SK-N-SH (cell line): ENCODE data around the gene GPR87. TPM values are rescaled to one million over a fixed set of nuclear protein-coding genes. Genes with fewer than 3 reads are reported as not detected.

Experiments
- CTCF ChIA-PET: fragments of 300-600, 350-600 bp; formaldehyde crosslinking; extraction: SDS; loops from one replicate; lab custom pipeline; 2021; lab: Yijun Ruan, JAX
- POLR2A ChIA-PET: fragments of 350-600 bp; sonication (Branson Sonifier 250); formaldehyde crosslinking; extraction: SDS; loops from one replicate; lab custom pipeline; 2020; ENCODE audit warnings: antibody characterized with exemption, inconsistent platforms; lab: Yijun Ruan, JAX
- DNase-seq: peaks from one replicate; pipeline ENCODE4 v3.0.0; 2012
- H2AFZ ChIP-seq: fragments of 200-600 bp; sonication (generic); 2 replicates; pipeline ENCODE4 v1.8.1; 2016; ENCODE audit warnings: antibody characterized with exemption, mild to moderate bottlenecking, low read depth
- H3F3A ChIP-seq: fragments of 200-600 bp; sonication (generic); replicated peaks from 2 replicates; pipeline ENCODE3; 2016; ENCODE audit warnings: antibody characterized with exemption, mild to moderate bottlenecking; ENCODE audit not compliant: insufficient read depth
- H3K27ac ChIP-seq, 2 experiments: fragments of 200-500 bp in 1 of 2; fragments of 200-600 bp in 1 of 2; sonication (Bioruptor generic) in 1 of 2; sonication (generic), shearing (Covaris generic) in 1 of 2; 2 replicates each; pipeline versions ENCODE4 v1.5.1 to v1.6.1; 2014 to 2016; ENCODE audit warnings: low read depth in 2 of 2, inconsistent platforms in 1 of 2, low read length in 1 of 2, mild to moderate bottlenecking in 1 of 2, mixed read lengths in 1 of 2
- H3K27me3 ChIP-seq: fragments of 200-600 bp; sonication (generic), shearing (Covaris generic); 2 replicates; pipeline ENCODE4 v1.6.1; 2016; ENCODE audit warnings: mixed run types; ENCODE audit not compliant: insufficient read depth
- H3K36me3 ChIP-seq, 2 experiments: fragments of 200-500 bp in 1 of 2; fragments of 200-600 bp in 1 of 2; sonication (Bioruptor generic) in 1 of 2; sonication (generic) in 1 of 2; replicated peaks in 1 of 2; 2 replicates each; pipeline versions ENCODE3 to v1.5.1; 2014 to 2016; ENCODE audit warnings: low read length in 1 of 2, mild to moderate bottlenecking in 1 of 2; ENCODE audit not compliant: insufficient read depth in 2 of 2, control insufficient read depth in 1 of 2
- H3K4me1 ChIP-seq, 2 experiments: fragments of 200-500 bp in 1 of 2; fragments of 200-600 bp in 1 of 2; sonication (Bioruptor generic) in 1 of 2; sonication (generic), shearing (Covaris generic) in 1 of 2; 2 replicates each; pipeline versions ENCODE4 v1.5.1 to v1.6.1; 2014 to 2016; ENCODE audit warnings: low read depth in 1 of 2, low read length in 1 of 2, mixed run types in 1 of 2; ENCODE audit not compliant: insufficient read depth in 2 of 2, control insufficient read depth in 1 of 2
- H3K4me2 ChIP-seq: fragments of 200-600 bp; sonication (generic), shearing (Covaris generic); 2 replicates; pipeline ENCODE4 v1.6.1; 2017; ENCODE audit warnings: mixed run types
- H3K4me3 ChIP-seq, 2 experiments: fragments of 200-500 bp in 1 of 2; fragments of 200-600 bp in 1 of 2; sonication (Bioruptor generic) in 1 of 2; sonication (generic), shearing (Covaris generic) in 1 of 2; 2 replicates each; pipeline versions ENCODE4 v1.5.1 to v1.8.1; 2014 to 2016; ENCODE audit warnings: low read depth in 2 of 2, inconsistent platforms in 1 of 2, low read length in 1 of 2, mild to moderate bottlenecking in 1 of 2, mixed read lengths in 1 of 2, moderate library complexity in 1 of 2
- H3K79me2 ChIP-seq: fragments of 200-600 bp; sonication (generic); 2 replicates; pipeline ENCODE4 v1.8.1; 2017; ENCODE audit warnings: mild to moderate bottlenecking; ENCODE audit not compliant: insufficient read depth
- H3K9ac ChIP-seq: fragments of 200-600 bp; sonication (generic); 2 replicates; pipeline ENCODE4 v1.6.1; 2017; ENCODE audit warnings: mixed run types
- H3K9me2 ChIP-seq: fragments of 200-600 bp; sonication (generic); 2 replicates; pipeline ENCODE4 v1.6.1; 2017; ENCODE audit warnings: mixed run types
- H3K9me3 ChIP-seq: fragments of 200-600 bp; sonication (generic); 2 replicates; pipeline ENCODE4 v1.6.1; 2017; ENCODE audit warnings: mixed run types, mild to moderate bottlenecking, moderate library complexity
- H4K20me1 ChIP-seq: fragments of 200-600 bp; sonication (generic); 2 replicates; pipeline ENCODE4 v1.6.1; 2017; ENCODE audit warnings: mild to moderate bottlenecking, mixed run types; ENCODE audit not compliant: insufficient read depth
- ELF1 ChIP-seq: IDR thresholded peaks from 2 replicates; pipeline ENCODE4 v1.4.0; 2012
- EZH2phosphoT487 ChIP-seq: fragments of 200-600 bp; sonication (generic); IDR thresholded peaks from 2 replicates; pipeline ENCODE4 v1.6.1; 2017; ENCODE audit warnings: low read depth, mixed run types, mild to moderate bottlenecking, antibody characterized with exemption, moderate library complexity, borderline replicate concordance
- FOXM1 ChIP-seq: IDR thresholded peaks from 2 replicates; pipeline ENCODE4 v1.4.0; 2012; ENCODE audit warnings: low read depth, mild to moderate bottlenecking
- GATA2 ChIP-seq: sonication (generic); formaldehyde crosslinking; IDR thresholded peaks from 2 replicates; pipeline ENCODE4 v1.5.0; 2020; ENCODE audit warnings: mild to moderate bottlenecking, missing genetic modification reagents
- JUND ChIP-seq: IDR thresholded peaks from 2 replicates; pipeline ENCODE4 v1.4.0; 2012
- NFIC ChIP-seq: IDR thresholded peaks from 2 replicates; pipeline ENCODE4 v1.4.0; 2012; ENCODE audit warnings: borderline replicate concordance
- NRF1 ChIP-seq: IDR thresholded peaks from 2 replicates; pipeline ENCODE4 v1.6.1; 2012; ENCODE audit warnings: low read depth, mild to moderate bottlenecking, low read length
- POLR2AphosphoS5 ChIP-seq: IDR thresholded peaks from 2 replicates; pipeline ENCODE4 v1.6.1; 2012; ENCODE audit warnings: low read depth, low read length
- RAD21 ChIP-seq: IDR thresholded peaks from 2 replicates; pipeline ENCODE4 v1.6.1; 2012; ENCODE audit warnings: mild to moderate bottlenecking, low read length
- RXRA ChIP-seq: IDR thresholded peaks from 2 replicates; pipeline ENCODE4 v1.4.0; 2012; ENCODE audit warnings: low read depth, mild to moderate bottlenecking, borderline replicate concordance
- SIN3A ChIP-seq: IDR thresholded peaks from 2 replicates; pipeline ENCODE4 v1.6.1; 2012; ENCODE audit warnings: low read depth, mild to moderate bottlenecking, low read length, moderate library complexity, borderline replicate concordance
- SMC3 ChIP-seq: IDR thresholded peaks from 2 replicates; pipeline ENCODE4 v1.6.1; 2012; ENCODE audit warnings: low read depth, low read length, improper control_type of control experiment
- TAF1 ChIP-seq: IDR thresholded peaks from 2 replicates; pipeline ENCODE4 v1.6.1; 2012; ENCODE audit warnings: low read depth, mild to moderate bottlenecking, low read length, moderate library complexity, borderline replicate concordance
- TEAD4 ChIP-seq: IDR thresholded peaks from 2 replicates; pipeline ENCODE4 v1.4.0; 2012; ENCODE audit warnings: mild to moderate bottlenecking, borderline replicate concordance; ENCODE audit not compliant: insufficient read depth
- WGBS: methylation state at CpG from one replicate; pipeline ENCODE4 v1.1.6; 2017; ENCODE audit warnings: low lambda C conversion rate; 5-methylcytosine and 5-hydroxymethylcytosine counted together
- polyA plus RNA-seq, 3 experiments: library from polyadenylated mRNA; depleted of rRNA; stranded (reverse); fragments of >200 nt; gene quantifications; 2 replicates each; pipeline ENCODE4 v1.2.3, GENCODE V29; 2012
- TF ChIP-seq, protein P1 (sequence below): IDR thresholded peaks from 2 replicates; pipeline ENCODE4 v1.4.0; 2012; ENCODE audit warnings: low read depth, borderline replicate concordance
- TF ChIP-seq, protein P2 (sequence below): IDR thresholded peaks from 2 replicates; pipeline ENCODE4 v1.4.0; 2012; ENCODE audit warnings: low read depth, borderline replicate concordance
- TF ChIP-seq, protein P3 (sequence below): IDR thresholded peaks from 2 replicates; pipeline ENCODE4; 2012

The GPR87 gene
- polyA plus RNA-seq, 1 of the 3 experiments (the other 2 are of a cell fraction), result 2.3 TPM

DNA sequence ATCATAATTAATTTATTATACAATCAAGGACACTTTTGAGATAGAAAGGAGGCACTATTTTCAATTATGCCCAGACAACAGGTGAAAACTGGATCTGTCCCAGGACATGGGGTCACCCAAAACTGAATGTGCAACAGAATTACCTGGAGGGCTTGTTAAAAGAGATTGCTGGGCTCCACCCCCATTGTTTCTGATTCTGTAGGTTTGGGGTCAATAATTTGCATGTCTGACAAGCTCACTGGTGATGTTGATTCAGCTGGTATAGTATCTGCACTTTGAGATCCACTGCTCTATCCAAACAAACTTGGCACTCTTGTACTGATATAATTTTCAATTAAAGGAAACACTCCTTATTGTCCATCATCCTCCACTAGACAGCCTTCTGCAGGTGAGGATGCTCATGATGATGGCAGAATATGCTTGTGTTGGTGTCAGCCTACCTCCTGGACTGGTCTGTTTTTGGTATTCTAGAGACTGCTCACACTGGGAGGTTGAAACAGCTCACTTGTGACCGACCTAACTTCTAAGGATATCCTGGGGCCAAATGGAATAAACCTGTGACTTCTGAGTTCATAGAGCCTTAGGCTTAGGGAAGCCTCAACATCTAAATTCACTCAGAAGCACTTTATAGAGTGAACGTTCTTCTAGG lies 40.5 kb downstream of the GPR87 start:
- Histone ChIP-seq H3K4me2 (no peak overlapping the region), H2AFZ (no peak overlapping the region), H3K27ac (no peak overlapping the region), H3K4me1 (no peaks in the 10 kb centered on the region), H3K4me3 (no peak overlapping the region), H3F3A (no peaks in the 10 kb centered on the region), H3K9ac (no peak overlapping the region), H3K36me3 (no peaks in the 10 kb centered on the region), H3K79me2 (no peaks in the 10 kb centered on the region), H3K9me2 (no peaks in the 10 kb centered on the region), H4K20me1 (no peaks in the 10 kb centered on the region), H3K27me3 (no peaks in the 10 kb centered on the region), H3K9me3 (no peaks in the 10 kb centered on the region)
- CTCF ChIA-PET, result interaction anchor here (0.8 to 9.0 kb wide), 3 partner anchors 20 to 107 kb away, joined by 3 to 106 read pairs (median 63); no protein-coding TSS in a partner anchor
- TF ChIP-seq SMC3 (no peak), RAD21 (no peak), EZH2phosphoT487 (no peak), NRF1 (no peak), POLR2AphosphoS5 (no peak), NFIC (no peak), GATA2 (CRISPR knock-in tag) (no peak), RXRA (no peak), TAF1 (no peak), FOXM1 (no peak), SIN3A (no peak), ELF1 (no peak), TEAD4 (no peak), JUND (no peak)
- TF ChIP-seq, protein P1, sequence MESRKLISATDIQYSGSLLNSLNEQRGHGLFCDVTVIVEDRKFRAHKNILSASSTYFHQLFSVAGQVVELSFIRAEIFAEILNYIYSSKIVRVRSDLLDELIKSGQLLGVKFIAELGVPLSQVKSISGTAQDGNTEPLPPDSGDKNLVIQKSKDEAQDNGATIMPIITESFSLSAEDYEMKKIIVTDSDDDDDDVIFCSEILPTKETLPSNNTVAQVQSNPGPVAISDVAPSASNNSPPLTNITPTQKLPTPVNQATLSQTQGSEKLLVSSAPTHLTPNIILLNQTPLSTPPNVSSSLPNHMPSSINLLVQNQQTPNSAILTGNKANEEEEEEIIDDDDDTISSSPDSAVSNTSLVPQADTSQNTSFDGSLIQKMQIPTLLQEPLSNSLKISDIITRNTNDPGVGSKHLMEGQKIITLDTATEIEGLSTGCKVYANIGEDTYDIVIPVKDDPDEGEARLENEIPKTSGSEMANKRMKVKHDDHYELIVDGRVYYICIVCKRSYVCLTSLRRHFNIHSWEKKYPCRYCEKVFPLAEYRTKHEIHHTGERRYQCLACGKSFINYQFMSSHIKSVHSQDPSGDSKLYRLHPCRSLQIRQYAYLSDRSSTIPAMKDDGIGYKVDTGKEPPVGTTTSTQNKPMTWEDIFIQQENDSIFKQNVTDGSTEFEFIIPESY, result no peak
- TF ChIP-seq, protein P2, sequence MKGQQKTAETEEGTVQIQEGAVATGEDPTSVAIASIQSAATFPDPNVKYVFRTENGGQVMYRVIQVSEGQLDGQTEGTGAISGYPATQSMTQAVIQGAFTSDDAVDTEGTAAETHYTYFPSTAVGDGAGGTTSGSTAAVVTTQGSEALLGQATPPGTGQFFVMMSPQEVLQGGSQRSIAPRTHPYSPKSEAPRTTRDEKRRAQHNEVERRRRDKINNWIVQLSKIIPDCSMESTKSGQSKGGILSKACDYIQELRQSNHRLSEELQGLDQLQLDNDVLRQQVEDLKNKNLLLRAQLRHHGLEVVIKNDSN, result no peak
- TF ChIP-seq, protein P3, sequence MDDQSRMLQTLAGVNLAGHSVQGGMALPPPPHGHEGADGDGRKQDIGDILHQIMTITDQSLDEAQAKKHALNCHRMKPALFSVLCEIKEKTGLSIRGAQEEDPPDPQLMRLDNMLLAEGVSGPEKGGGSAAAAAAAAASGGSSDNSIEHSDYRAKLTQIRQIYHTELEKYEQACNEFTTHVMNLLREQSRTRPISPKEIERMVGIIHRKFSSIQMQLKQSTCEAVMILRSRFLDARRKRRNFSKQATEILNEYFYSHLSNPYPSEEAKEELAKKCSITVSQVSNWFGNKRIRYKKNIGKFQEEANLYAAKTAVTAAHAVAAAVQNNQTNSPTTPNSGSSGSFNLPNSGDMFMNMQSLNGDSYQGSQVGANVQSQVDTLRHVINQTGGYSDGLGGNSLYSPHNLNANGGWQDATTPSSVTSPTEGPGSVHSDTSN, result no peak
- POLR2A ChIA-PET, result no interaction called here
- DNase-seq, result no peak
- WGBS, result 41% methylated on average over 2 of the region's 2 CpGs
